Parathyroid adenoma (tissue), 2 donors: ENCODE data around the gene RNF144A.

Experiments used
- H2AFZ ChIP-seq: fragments of 300-600 bp; sonication (generic); one replicate; pipeline ENCODE4 v1.7.0; 2017; ENCODE audit warnings: antibody characterized with exemption, mild to moderate bottlenecking
- H3K27ac ChIP-seq: fragments of 300-600 bp; sonication (generic); one replicate; pipeline ENCODE4 v1.7.0; 2017
- H3K27me3 ChIP-seq: fragments of 300-600 bp; sonication (generic); one replicate; pipeline ENCODE4 v1.7.0; 2017; ENCODE audit warnings: low read length; ENCODE audit not compliant: control insufficient read depth, insufficient read depth
- H3K36me3 ChIP-seq: fragments of 300-600 bp; sonication (generic); one replicate; pipeline ENCODE4 v1.7.0; 2017; ENCODE audit warnings: low read length; ENCODE audit not compliant: control insufficient read depth, insufficient read depth
- H3K4me1 ChIP-seq: fragments of 300-600 bp; sonication (generic); one replicate; pipeline ENCODE4 v1.7.0; 2017; ENCODE audit warnings: control low read depth
- H3K4me2 ChIP-seq: fragments of 300-600 bp; sonication (generic); one replicate; pipeline ENCODE4 v1.7.0; 2017; ENCODE audit warnings: low read length
- H3K4me3 ChIP-seq: fragments of 300-600 bp; sonication (generic); one replicate; pipeline ENCODE4 v1.7.0; 2017; ENCODE audit warnings: low read depth, low read length
- H3K79me2 ChIP-seq: fragments of 300-600 bp; sonication (generic); one replicate; pipeline ENCODE4 v1.7.0; 2017; ENCODE audit warnings: control low read depth
- H3K9ac ChIP-seq: fragments of 300-600 bp; sonication (generic); one replicate; pipeline ENCODE4 v1.7.0; 2017; ENCODE audit warnings: mild to moderate bottlenecking
- H3K9me3 ChIP-seq: fragments of 300-600 bp; sonication (generic); one replicate; pipeline ENCODE4 v1.7.0; 2017; ENCODE audit warnings: low read length; ENCODE audit not compliant: control insufficient read depth
- CTCF ChIP-seq: fragments of 300-600 bp; sonication (generic); IDR thresholded peaks from one replicate; pipeline ENCODE4 v1.7.0; 2017; ENCODE audit warnings: antibody characterized with exemption, mild to moderate bottlenecking
- donor health status: primary hyperparathyroidism.

The RNF144A gene

GRCh38 chr2:7037340-7038333 is 120.4 kb downstream of the RNF144A start:
- H3K36me3 ChIP-seq: no peaks in the 10 kb centered on the region
- H3K4me3 ChIP-seq: no peak overlapping the region

GRCh38 chr2:7040547-7040946 is 123.3 kb downstream of the RNF144A start:
- Histone ChIP-seq H2AFZ (no peak overlapping the region), H3K27ac (no peak overlapping the region), H3K4me2 (no peak overlapping the region), H3K79me2 (peaks cover 19% of the 10 kb centered on the region), H3K9me3 (no peaks in the 10 kb centered on the region), H3K9ac (no peak overlapping the region), H3K27me3 (no peaks in the 10 kb centered on the region), H3K4me3 (no peak overlapping the region), H3K4me1 (peaks cover 10% of the 10 kb centered on the region), H3K36me3 (no peaks in the 10 kb centered on the region)
- no peak for TF ChIP-seq CTCF

More at GRCh38 chr2:7037340-7038333, 120.4 kb downstream of the RNF144A start:
- H3K4me1 ChIP-seq: peaks cover 11% of the 10 kb centered on the region
- H3K79me2 ChIP-seq: peaks cover 12% of the 10 kb centered on the region
- TF ChIP-seq CTCF: peak; percentile 80
- H2AFZ ChIP-seq: no peak overlapping the region
- no peak overlapping the region for H3K9ac ChIP-seq
- no peak overlapping the region for H3K27ac ChIP-seq
- H3K9me3 ChIP-seq: no peaks in the 10 kb centered on the region
- no peak overlapping the region for H3K4me2 ChIP-seq
- no peaks in the 10 kb centered on the region for H3K27me3 ChIP-seq

- Histone ChIP-seq H3K9me3 (no peaks in the 10 kb centered on the region), H3K4me1 (peaks cover 10% of the 10 kb centered on the region), H3K79me2 (peaks cover 19% of the 10 kb centered on the region), H2AFZ (no peak overlapping the region), H3K4me3 (no peak overlapping the region), H3K4me2 (no peak overlapping the region), H3K27me3 (no peaks in the 10 kb centered on the region), H3K9ac (no peak overlapping the region), H3K36me3 (no peaks in the 10 kb centered on the region), H3K27ac (no peak overlapping the region)
- no peak for TF ChIP-seq CTCF
Observed at GRCh38 chr2:7041421-7041820, 124.2 kb downstream of the RNF144A start.

- no peak overlapping the region for H2AFZ ChIP-seq
- no peaks in the 10 kb centered on the region for H3K9me3 ChIP-seq
- H3K4me2 ChIP-seq: no peak overlapping the region
- no peak for TF ChIP-seq CTCF
- no peaks in the 10 kb centered on the region for H3K27me3 ChIP-seq
- peaks cover 13% of the 10 kb centered on the region for H3K4me1 ChIP-seq
- H3K36me3 ChIP-seq: no peaks in the 10 kb centered on the region
- peaks cover 10% of the 10 kb centered on the region for H3K79me2 ChIP-seq
- no peak overlapping the region for H3K27ac ChIP-seq
- H3K9ac ChIP-seq: no peak overlapping the region
- no peak overlapping the region for H3K4me3 ChIP-seq
Observed at GRCh38 chr2:7043690-7044089, 126.5 kb downstream of the RNF144A start.
